HUES48 (cell line): ENCODE results near the gene HDC.

Experiments used
- H3K27ac ChIP-seq: one replicate; pipeline ENCODE4 v1.7.0; 2013; ENCODE audit warnings: low read depth, low read length, inconsistent platforms
- H3K27me3 ChIP-seq: 2 replicates; pipeline ENCODE4 v1.6.1; 2013; ENCODE audit warnings: mild to moderate bottlenecking, low read length; ENCODE audit not compliant: control insufficient read depth, insufficient read depth
- H3K36me3 ChIP-seq: 2 replicates; pipeline ENCODE4 v1.6.1; 2013; ENCODE audit warnings: low read length; ENCODE audit not compliant: control insufficient read depth, insufficient read depth
- H3K4me1 ChIP-seq: 2 replicates; pipeline ENCODE4 v1.6.1; 2013; ENCODE audit warnings: mild to moderate bottlenecking, low read length; ENCODE audit not compliant: control insufficient read depth, insufficient read depth
- H3K4me3 ChIP-seq: 2 replicates; pipeline ENCODE4 v1.5.1; 2013; ENCODE audit warnings: mild to moderate bottlenecking, low read depth, low read length
- H3K9ac ChIP-seq: 2 replicates; pipeline ENCODE4 v1.6.1; 2013; ENCODE audit warnings: mild to moderate bottlenecking, low read depth, low read length, moderate library complexity
- H3K9me3 ChIP-seq: 2 replicates; pipeline ENCODE4 v1.6.1; 2013; ENCODE audit warnings: low read length; ENCODE audit not compliant: control insufficient read depth, insufficient read depth

HDC gene

DNA sequence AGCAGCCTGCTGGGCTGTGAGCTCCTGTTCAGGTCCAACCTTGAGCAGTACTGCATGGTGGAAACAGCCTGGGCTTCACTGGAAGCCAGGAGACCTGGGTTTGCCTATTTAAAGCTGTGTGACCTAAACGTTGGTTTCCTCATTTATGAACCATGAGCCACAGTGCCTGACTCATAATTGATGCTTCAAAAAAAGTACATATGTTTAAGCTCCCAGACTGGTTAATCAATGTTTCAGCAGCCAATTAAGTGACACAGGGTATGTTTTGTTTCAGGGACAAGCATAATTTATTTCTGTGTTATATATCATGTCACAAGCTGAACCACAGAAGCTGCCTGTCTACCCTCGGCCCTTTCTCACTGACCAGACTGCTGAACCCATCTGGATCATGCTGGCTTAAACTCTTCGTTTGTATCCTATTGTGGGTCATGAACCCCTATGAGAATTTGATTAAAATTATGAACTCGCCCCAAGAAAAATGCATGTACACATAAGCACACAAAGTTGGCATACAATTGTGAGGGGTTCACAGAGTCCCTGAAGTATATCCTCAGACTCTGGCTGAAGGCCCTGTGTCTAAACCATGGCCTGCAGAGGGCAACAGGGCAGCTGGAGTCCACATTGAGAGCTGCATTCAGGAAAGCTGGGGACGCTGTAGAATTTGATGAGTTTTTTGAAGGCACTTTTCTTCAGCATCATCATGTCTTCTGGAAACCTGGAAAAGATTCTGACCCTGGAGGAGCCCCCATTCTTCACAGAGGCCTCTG lies 23.7 kb downstream of the HDC start:
- no peak overlapping the region for H3K4me3 ChIP-seq
- no peak overlapping the region for H3K9ac ChIP-seq
- H3K27me3 ChIP-seq: no peaks in the 10 kb centered on the region
- H3K9me3 ChIP-seq: no peaks in the 10 kb centered on the region
- no peaks in the 10 kb centered on the region for H3K36me3 ChIP-seq
- H3K27ac ChIP-seq: no peak overlapping the region
- H3K4me1 ChIP-seq: no peaks in the 10 kb centered on the region

DNA sequence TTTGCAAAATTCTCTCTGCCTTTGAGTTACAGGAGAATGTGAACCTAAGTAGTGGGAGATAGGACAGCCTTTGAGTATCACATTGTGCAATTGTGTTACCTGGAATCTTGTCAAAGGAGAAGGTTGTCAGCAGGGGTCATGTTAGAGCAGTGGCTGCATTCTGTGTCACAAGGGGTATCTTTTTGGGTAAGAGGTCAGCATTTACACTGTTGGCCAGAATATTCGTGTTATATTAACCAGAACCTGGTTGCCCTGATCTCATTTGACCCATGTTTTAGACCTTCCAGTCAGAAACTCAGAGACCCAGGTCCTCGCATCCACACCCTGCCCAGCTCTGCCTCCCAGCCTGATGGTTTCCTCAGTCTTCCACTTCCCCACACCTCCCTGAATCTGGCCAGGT lies 27.3 kb downstream of the HDC start:
- no peak overlapping the region for H3K4me3 ChIP-seq
- H3K4me1 ChIP-seq: no peaks in the 10 kb centered on the region
- no peaks in the 10 kb centered on the region for H3K36me3 ChIP-seq
- no peaks in the 10 kb centered on the region for H3K9me3 ChIP-seq
- H3K27ac ChIP-seq: no peak overlapping the region
- no peaks in the 10 kb centered on the region for H3K27me3 ChIP-seq
- H3K9ac ChIP-seq: no peak overlapping the region

DNA sequence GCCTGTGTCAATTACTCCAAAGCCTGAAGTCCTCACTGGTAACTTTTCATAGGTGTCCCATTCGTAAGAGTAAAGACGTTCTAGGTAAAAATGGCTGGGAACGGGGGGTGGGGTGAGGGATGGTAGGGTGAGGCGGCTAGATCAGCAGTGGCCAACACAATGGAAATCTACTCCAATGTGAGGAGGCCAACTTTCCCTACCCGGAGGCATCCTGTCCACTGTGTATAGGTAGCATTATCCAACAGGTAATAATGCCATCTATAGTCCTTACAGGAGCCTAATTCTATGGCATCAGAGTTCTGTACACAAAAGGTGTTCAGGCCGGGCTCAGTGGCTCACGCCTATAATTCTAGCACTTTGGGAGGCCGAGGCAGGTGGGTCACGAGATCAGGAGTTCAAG lies 29.1 kb downstream of the HDC start:
- Histone ChIP-seq H3K4me1 (no peaks in the 10 kb centered on the region), H3K9me3 (no peaks in the 10 kb centered on the region), H3K4me3 (no peak overlapping the region), H3K36me3 (no peaks in the 10 kb centered on the region), H3K9ac (no peak overlapping the region), H3K27me3 (no peaks in the 10 kb centered on the region), H3K27ac (no peak overlapping the region)

DNA sequence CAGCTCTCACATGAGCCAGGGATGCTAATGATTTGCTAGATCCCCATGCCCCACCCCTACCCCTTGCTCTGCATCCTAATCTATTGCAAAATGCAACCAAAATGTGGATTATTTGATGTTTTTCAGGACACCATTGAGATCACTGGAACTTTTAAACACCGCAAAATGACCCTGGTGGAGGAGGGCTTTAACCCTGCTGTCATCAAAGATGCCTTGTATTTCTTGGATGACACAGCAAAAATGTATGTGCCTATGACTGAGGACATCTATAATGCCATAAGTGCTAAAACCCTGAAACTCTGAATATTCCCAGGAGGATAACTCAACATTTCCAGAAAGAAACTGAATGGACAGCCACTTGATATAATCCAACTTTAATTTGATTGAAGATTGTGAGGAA lies 29.7 kb downstream of the HDC start:
- H3K4me3 ChIP-seq: no peak overlapping the region
- no peaks in the 10 kb centered on the region for H3K36me3 ChIP-seq
- H3K27ac ChIP-seq: no peak overlapping the region
- no peak overlapping the region for H3K9ac ChIP-seq
- H3K4me1 ChIP-seq: no peaks in the 10 kb centered on the region
- H3K27me3 ChIP-seq: no peaks in the 10 kb centered on the region
- no peaks in the 10 kb centered on the region for H3K9me3 ChIP-seq

DNA sequence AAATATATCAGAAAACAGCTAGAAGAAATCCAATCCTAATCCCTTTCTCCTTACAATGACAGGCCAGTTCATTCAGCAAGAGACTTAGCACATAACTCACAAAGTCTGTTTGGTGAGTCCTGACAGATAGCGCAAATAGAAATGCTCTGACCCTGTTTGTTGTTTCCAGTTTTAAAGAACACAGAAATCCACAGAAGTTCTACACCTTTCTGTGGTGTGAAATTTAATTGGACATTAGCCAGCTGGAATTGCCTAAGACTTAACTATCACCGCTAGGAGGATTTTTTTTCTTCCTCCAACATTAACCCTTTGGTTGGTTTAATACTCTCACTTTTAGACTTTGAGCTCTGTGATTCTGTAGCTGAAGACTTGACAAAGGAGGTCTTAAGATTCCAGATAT lies 30.8 kb downstream of the HDC start:
- no peak overlapping the region for H3K4me3 ChIP-seq
- no peaks in the 10 kb centered on the region for H3K4me1 ChIP-seq
- no peak overlapping the region for H3K9ac ChIP-seq
- H3K27me3 ChIP-seq: no peaks in the 10 kb centered on the region
- H3K9me3 ChIP-seq: no peaks in the 10 kb centered on the region
- H3K27ac ChIP-seq: no peak overlapping the region
- no peaks in the 10 kb centered on the region for H3K36me3 ChIP-seq

DNA sequence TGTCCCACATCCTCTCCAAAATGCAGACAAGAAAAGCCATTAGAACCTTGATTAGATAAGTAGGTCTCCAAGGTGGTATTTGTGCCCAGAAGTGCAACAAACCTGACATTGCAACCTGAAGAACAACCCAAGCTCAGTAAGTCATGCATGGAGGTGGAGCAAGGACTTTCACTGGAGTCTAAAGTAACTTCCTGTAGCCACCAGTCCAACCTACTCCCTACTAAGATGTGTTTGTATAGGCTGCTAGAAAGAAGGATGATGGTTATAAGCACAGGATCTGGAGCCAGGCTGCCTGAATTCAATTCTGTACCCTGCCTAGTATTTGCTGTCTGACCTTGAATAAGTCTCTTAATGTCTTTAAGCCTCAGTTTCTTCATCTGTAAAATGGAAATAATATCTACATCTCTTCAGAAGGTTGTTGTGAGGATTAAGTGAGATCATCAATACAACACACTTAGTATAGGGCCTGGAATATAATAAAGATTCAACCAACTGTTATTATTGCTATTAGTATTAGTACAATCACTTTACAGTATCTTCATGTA lies 32.3 kb downstream of the HDC start:
- Histone ChIP-seq H3K27ac (no peak overlapping the region), H3K9me3 (no peaks in the 10 kb centered on the region), H3K27me3 (no peaks in the 10 kb centered on the region), H3K4me1 (no peaks in the 10 kb centered on the region), H3K4me3 (no peak overlapping the region), H3K36me3 (no peaks in the 10 kb centered on the region), H3K9ac (no peak overlapping the region)

DNA sequence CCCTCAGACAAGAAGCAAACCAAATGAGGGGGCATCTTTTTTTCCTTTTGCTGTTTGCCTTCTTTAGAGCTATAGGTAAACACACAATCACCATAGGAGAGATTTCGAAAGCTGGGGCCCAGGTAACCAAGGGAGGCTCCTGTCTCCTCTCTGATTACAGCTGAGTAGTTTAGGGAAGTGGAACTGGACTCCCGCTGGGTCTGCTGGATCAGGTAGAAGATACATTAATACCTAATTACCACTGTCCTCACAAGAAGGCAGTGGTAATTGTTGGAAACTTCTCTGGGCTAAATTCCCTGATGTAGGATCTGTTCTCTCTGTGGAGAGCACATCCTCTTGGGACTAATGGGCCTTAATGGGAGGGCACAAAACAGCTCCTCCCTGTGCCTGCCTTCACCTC lies 32.7 kb downstream of the HDC start:
- Histone ChIP-seq H3K27ac (no peak overlapping the region), H3K4me1 (no peaks in the 10 kb centered on the region), H3K9me3 (no peaks in the 10 kb centered on the region), H3K27me3 (no peaks in the 10 kb centered on the region), H3K9ac (no peak overlapping the region), H3K36me3 (no peaks in the 10 kb centered on the region), H3K4me3 (no peak overlapping the region)

DNA sequence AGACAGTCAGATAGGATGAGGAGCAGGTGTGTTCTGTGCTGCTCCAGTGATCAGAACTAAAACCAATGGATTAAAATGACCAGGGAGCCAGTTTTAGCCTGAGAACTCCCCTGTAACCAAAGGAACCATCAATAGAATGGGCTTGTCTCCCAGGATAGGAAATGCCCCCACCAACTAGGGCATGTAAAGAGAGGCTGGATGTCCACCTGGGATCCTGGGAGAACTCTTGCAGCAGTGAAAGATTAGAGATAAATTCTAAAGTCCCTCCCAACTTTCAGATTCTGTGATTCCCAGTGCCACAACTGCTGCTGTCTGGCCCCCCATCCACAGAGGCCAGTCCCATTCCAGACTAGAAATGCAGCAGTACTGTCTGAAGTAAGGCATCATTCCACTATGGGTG lies 33.8 kb downstream of the HDC start:
- Histone ChIP-seq H3K9me3 (no peaks in the 10 kb centered on the region), H3K9ac (no peak overlapping the region), H3K36me3 (no peaks in the 10 kb centered on the region), H3K4me3 (no peak overlapping the region), H3K27me3 (no peaks in the 10 kb centered on the region), H3K4me1 (no peaks in the 10 kb centered on the region), H3K27ac (no peak overlapping the region)

DNA sequence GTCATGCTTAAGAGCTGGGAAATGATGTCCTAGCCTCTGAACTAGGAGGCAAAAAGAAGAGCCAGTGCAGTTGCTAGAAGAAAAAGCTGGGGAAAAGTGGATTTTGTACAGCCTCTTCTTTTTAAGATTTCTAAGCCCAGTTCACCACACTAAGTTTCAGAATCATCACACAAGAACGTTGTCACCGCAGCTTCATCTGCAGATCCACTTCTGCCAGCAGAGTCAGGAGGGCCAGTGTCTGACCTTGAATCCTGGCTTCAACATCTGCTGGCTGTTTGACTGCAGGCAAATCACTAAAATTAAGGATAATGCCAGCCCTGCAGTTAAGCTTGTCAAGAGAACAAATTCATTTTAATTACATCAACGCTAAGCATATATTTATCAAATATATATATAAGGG lies 36.2 kb downstream of the HDC start:
- Histone ChIP-seq H3K4me1 (no peaks in the 10 kb centered on the region), H3K4me3 (no peak overlapping the region), H3K27me3 (no peaks in the 10 kb centered on the region), H3K9me3 (no peaks in the 10 kb centered on the region), H3K9ac (no peak overlapping the region), H3K36me3 (no peaks in the 10 kb centered on the region), H3K27ac (no peak overlapping the region)

DNA sequence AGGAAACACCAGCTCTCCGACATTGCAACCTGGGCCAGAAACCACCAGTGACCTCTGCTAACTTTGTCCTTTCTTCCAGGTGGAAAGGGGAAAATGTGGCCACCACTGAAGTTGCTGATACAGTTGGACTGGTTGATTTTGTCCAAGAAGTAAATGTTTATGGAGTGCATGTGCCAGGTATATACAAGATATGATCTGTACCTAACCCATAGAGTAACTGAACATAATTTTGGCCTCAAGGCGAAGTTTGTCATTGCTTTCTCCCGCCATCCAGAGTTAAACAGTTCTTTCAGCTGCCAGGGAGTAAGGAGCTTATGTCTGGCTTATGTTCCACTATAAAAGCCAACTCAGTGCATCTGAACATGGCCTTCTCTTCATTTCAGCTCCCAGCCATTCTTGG lies 36.7 kb downstream of the HDC start:
- no peak overlapping the region for H3K9ac ChIP-seq
- H3K36me3 ChIP-seq: no peaks in the 10 kb centered on the region
- H3K27ac ChIP-seq: no peak overlapping the region

DNA sequence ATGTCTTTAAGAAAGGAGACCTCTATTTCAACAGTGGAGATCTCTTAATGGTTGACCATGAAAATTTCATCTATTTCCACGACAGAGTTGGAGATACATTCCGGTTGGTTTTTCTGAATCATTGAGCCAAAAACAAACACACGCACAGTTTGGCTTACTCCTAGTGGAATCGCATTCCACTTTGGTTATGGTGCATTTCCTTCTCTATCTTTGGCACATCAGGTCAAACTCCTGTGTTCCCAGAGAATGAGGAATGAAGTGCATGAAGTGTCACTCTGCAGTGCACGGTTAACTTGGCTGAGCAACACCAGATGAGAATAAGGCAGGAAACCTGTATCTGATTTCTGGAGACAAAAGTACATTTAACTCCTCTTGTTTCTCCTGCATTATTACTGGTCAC lies 38.5 kb downstream of the HDC start:
- Histone ChIP-seq H3K27ac (no peak overlapping the region), H3K36me3 (no peaks in the 10 kb centered on the region), H3K4me1 (no peaks in the 10 kb centered on the region), H3K27me3 (no peaks in the 10 kb centered on the region), H3K9me3 (no peaks in the 10 kb centered on the region), H3K9ac (no peak overlapping the region), H3K4me3 (no peak overlapping the region)

More for the DNA sequence above, 36.7 kb downstream of the HDC start:
- H3K9me3 ChIP-seq: no peaks in the 10 kb centered on the region
- H3K4me3 ChIP-seq: no peak overlapping the region
- H3K27me3 ChIP-seq: no peaks in the 10 kb centered on the region
- no peaks in the 10 kb centered on the region for H3K4me1 ChIP-seq
